NAMALWA (cell line): ENCODE data around the gene FGF4.
"Not testable (repeated sequence)": the region's sequence is repeated elsewhere in the genome, so short reads cannot be mapped to it uniquely, and the experiment has no call there.

Experiments
- DNase-seq: peaks from one replicate; pipeline ENCODE4 v3.0.0-alpha.2; 2015; ENCODE audit warnings: low spot score

The FGF4 gene

DNA sequence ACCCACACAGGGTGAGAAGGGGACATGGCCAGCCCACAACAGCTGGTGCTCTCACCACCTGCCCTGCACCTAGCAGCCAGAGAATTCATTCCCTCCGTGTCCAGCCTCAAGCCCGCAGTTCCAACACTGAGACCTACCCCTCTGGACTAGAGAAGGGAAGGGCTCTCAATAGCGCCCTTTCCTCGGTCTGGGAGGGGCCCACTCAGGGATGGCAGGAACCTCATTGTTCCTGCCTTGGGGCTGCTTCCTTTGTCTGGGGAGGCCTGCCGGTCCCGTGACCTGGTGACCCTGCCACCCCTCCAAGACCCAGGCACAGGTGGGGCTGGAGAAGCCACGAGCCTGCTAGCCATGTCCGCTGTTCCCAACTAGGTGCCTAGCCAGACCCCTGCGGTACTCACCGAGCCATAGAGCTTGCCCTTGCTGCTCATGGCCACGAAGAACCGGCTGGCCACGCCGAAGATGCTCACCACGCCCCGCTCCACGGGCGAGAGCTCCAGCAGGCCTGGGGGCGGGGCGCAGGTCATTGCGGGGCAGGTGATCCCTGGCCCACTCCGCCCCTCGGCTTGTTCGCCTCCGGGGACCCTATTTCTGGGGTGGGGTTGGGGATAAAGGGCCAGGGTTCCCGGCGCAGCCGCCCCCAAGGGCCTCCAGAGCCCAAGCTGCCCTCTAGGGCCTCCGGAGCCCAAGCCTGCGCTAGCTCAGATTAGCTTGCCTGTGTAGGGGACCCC, 1.4 kb downstream of the FGF4 start:
- DNase-seq: no peak

DNA sequence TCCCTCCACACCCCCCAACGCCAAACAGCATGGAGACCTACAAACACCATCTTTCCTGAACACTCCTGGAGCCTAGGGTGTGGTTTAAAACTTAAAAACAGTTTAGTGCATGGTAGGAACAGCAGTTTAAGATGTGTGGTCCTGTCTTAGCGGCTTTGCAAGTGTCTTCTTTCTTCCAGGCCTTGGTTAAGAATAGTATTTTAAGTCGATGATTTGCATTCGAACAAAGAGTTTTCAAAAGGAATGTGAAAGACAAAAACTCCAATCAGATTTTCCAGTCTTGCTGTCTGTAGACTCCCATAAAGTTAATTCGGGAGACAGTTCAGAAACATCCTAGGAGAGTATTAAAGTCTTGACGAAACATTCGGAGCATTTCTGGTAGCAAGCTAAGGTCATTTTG, 3.7 kb downstream of the FGF4 start:
- no peak for DNase-seq

- no peak for DNase-seq
Observed at GRCh38 chr11:69770540-69770939, 4.6 kb downstream of the FGF4 start.

- no peak for DNase-seq
Observed at GRCh38 chr11:69765498-69765995, 9.6 kb downstream of the FGF4 start.

GRCh38 chr11:69764918-69765317, 10.2 kb downstream of the FGF4 start:
- not testable (repeated sequence) for DNase-seq

GRCh38 chr11:69760319-69760718, 14.8 kb downstream of the FGF4 start:
- DNase-seq: no peak

GRCh38 chr11:69752890-69753289, 22.3 kb downstream of the FGF4 start:
- DNase-seq: no peak

DNA sequence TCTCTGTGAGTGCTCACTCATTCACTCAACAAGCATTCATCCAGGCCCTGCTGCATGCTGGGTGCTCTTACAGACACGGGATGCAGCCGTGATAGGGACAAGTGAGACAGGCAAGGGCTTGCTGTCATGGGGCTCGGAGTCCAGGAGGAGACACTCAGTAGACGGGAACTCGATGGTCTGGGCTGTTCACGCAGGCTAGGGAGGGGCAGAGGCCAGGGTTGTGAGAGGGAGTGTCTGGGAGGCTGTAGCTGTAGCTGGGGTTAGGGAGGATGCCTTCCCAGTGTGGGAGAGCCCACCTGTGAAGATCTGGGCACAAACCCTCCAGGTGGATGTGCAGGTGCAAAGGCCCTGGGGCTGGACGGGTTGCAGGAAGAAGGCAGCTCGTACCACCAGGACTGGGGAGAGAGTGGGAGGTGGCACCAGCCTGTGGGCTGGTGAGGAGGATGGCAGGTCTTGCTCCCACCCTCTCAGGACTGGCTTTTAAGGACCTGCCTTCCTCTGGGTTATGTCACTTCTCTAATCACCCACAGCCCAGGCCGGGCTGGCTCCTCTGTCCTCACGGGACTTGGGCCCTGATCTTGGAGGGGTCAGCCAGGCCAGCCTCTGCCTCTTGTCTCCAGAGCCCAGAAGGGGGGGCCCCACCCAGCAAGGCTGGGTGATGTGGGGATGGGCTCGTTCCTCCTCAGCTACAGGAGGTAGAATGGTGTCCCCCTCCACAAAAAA, 24.1 kb downstream of the FGF4 start:
- DNase-seq: no peak

GRCh38 chr11:69750108-69750850, 24.9 kb downstream of the FGF4 start:
- DNase-seq: no peak

DNA sequence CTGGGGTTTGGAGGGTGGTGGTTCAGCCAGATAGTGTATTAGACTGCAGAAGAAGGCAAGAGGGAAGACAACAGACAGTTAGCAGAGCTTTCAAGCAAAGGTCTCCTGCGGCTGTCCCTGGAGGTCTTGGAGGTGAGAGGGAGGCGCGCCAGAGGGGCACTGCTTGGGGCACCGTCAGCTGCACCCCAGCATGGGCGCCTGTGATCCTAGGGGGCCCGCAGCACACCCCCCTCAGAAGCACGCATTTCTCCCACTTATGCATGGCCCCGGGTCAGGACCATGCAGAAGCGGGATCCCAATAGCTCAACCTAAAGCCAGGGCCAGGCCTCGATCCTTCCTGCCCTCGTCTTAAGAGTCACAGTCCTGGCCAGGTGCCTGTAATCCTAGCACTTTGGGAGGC, 26.5 kb downstream of the FGF4 start:
- DNase-seq: no peak

DNA sequence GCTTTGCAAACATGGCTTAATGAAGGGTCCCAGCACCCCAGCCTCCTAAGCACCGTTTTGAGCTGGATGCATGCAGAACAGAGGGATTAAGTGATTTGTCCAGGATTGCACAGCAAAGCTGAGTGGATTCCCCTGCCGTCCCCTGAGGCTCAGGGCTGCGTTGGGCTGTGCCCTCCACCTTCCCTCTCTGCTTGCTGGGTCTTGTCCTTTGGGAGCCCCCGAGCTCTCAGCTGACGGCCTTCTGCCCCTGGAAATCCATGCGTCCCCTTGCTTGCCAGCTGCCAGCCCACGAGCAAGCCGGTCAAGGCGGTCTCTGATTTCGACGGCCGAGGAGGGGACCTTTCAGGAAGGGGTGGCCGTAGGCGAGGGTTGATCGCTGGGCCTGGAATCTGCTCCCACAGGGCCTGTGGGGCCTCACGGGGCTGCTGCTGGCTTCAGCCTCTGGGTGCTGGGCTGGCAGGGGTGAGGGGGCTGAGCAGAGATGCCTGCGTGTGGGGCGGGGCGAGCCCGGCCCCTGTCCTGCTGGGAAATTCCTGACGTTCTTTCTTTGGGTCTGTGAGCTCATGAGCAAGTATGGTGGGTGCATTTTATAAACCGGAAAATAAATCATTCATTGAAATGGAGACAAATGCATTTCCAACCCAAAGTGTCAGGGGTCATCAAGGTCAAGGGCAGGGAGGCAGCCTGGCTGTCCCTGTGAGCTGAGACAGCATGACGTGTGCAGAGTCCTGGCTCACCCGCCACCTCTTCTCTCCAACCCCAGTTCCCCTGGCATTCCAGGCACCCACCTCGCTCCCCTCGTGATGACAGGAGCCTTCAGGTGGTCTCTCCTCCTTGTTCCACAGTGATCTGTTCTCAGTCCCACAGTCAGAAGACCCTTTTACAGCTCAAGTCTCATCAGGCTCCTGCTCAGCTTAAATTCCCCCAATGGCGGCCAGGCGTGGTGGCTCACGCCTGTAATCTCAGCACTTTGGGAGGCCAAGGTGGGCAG, 28.1 kb downstream of the FGF4 start:
- no peak for DNase-seq

GRCh38 chr11:69746140-69746539, 29.0 kb downstream of the FGF4 start:
- DNase-seq: no peak

GRCh38 chr11:69745201-69745600, 29.9 kb downstream of the FGF4 start:
- no peak for DNase-seq

DNA sequence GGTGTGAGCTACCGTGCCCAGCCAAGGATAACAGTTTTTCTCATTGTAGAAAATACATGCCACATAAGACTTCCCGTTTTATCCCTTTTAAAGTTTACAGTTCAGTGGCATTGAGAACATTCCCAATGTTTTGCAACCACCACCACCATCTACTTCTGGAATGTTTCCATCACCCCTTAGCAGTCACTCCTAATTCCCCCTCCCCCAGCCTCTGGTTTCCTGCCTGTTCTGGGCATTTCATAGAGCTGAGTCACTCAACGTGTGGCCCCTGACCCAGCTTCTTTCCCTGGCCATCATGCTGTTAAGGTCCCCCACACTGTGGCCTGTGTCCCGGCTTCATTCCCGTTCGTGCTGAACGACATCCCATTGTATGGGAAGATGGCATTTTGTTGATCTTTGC, 30.7 kb downstream of the FGF4 start:
- DNase-seq: no peak

- DNase-seq: no peak
Observed at GRCh38 chr11:69734841-69735240, 40.3 kb downstream of the FGF4 start.

- DNase-seq: no peak
Observed at GRCh38 chr11:69734367-69734766, 40.8 kb downstream of the FGF4 start.

- DNase-seq: no peak
Observed at GRCh38 chr11:69732910-69733309, 42.2 kb downstream of the FGF4 start.

- DNase-seq: no peak
Observed at GRCh38 chr11:69731110-69731509, 44.0 kb downstream of the FGF4 start.

- DNase-seq: no peak
Observed at GRCh38 chr11:69730500-69730899, 44.6 kb downstream of the FGF4 start.

DNA sequence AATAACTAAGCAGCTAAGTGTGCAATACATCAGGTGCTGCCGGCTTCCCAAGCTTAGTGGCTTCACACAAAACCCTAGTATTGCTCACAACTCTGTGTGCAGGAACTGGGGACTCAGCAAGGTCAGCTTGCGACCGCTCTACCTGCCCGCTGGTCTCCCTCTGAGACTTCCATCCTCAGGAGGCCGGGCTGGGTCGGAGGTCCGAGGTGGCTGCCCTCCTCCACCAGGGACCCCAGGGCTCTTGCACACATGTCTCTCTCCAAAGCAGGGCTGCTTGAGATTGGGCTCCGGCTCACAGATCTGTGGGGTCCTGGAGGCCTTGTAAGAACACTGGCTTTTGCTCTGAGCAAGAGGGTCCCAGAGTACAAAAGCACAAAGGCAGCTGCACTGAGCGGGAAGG, 45.9 kb downstream of the FGF4 start:
- DNase-seq: no peak

DNA sequence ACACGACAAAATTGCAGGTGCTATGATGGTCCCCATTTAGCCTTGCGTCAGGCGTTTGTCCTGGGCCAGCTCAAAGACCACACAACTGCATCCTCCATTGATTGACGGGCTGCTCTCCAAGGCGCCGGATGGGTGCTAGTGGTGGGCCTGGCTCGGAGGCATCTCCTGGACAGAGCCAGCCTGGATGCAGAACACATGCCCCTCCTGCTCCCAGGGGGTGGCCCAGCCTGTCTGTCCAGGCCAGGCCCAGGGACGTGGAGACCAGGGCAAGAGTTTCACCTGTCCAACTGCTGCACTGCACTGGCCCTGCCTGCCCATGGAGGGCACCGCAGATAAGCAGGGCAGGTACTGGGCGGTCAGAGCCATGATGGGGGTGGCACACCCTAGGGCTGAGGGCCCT, 47.9 kb downstream of the FGF4 start:
- DNase-seq: no peak

- DNase-seq: no peak
Observed at GRCh38 chr11:69726481-69726880, 48.7 kb downstream of the FGF4 start.
